Panc1 (cell line): ENCODE results near the gene ATP5PB.

ENCODE experiments used
- SIN3A ChIP-seq: IDR thresholded peaks from 2 replicates; pipeline ENCODE4 v1.6.1; 2012; ENCODE audit warnings: low read depth, mild to moderate bottlenecking, low read length, moderate library complexity, borderline replicate concordance; ENCODE audit not compliant: insufficient read depth
- TF ChIP-seq, protein P1 (sequence below): fragments of 450-650 bp; IDR thresholded peaks from 2 replicates; pipeline ENCODE4 v1.5.1; 2017; ENCODE audit warnings: mild to moderate bottlenecking

DNA sequence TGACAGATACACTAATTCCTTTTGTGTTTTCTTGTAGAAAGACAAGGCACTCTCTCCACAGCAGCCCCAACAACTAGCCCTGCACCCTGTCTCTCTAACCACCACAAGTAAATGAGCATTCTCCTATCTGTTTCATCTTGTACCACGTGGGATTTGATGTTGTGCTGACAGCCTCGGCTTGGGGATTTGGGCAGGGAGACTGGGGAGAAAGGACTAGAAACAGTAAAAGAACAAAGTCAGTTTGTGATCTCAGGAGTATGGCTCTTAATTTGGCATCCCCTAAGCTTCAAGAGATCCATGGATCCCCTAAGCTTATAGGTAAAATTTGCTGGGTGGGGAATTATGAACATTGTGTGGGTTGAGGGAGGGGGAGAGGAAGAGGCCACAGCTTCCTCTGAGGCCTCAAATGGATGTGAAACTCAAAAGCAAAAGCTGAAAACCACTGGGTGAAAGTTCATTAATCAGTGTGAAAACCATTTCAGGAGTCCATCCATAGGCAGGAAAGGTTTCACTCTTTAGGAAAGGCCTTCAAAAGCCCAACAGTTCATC is 27.6 kb downstream of the ATP5PB start:
- TF ChIP-seq, protein P1, sequence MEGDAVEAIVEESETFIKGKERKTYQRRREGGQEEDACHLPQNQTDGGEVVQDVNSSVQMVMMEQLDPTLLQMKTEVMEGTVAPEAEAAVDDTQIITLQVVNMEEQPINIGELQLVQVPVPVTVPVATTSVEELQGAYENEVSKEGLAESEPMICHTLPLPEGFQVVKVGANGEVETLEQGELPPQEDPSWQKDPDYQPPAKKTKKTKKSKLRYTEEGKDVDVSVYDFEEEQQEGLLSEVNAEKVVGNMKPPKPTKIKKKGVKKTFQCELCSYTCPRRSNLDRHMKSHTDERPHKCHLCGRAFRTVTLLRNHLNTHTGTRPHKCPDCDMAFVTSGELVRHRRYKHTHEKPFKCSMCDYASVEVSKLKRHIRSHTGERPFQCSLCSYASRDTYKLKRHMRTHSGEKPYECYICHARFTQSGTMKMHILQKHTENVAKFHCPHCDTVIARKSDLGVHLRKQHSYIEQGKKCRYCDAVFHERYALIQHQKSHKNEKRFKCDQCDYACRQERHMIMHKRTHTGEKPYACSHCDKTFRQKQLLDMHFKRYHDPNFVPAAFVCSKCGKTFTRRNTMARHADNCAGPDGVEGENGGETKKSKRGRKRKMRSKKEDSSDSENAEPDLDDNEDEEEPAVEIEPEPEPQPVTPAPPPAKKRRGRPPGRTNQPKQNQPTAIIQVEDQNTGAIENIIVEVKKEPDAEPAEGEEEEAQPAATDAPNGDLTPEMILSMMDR = no peak
- TF ChIP-seq SIN3A = no peak
